ENCODE data around the gene DNAJB9. TPM values are rescaled to one million over a fixed set of nuclear protein-coding genes. Genes with fewer than 3 reads are reported as not detected.

DNAJB9 gene
- total and polyA plus RNA-seq, 8 donors: 26.2 to 34.3 (median 31.4) TPM

DNA sequence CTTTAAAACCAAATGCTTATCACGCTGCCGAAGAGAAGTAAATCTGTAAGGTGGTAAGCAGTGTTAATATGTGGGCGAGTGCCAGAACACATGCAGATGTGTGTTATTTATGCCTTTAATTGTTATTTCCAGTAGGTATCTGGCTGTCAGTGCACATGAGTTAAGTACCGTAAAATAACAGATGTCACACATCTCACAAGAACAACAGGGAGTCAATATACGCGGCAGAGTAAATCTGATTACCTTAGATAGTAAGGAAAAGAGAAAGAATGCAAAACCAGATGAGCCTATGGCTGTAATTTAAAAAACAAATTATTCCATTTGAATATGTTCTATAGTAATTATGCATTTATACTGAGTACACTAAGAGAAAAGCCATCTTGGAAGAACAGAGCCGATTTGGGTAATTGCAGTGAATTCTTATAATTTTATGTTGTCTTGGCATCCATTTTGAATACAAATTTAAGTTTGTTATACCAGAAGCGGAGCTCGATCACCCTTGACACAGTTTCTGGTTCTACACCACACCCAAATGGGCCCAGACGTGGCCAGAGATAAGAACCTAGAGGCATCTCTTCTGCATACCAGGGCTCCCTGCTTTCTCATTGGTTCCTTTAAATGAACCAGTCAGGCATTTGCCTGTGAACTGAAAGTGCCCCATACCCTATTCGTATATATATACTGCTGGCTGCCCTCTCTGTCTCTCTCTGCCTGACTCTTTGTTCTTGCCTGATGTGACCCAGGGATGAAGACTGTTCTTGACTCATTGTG lies 34.8 kb downstream of the DNAJB9 start:
- Histone ChIP-seq H3K4me3 (no peak overlapping the region), H3K27ac (no peak overlapping the region), H3K27me3 (peaks cover 0 to 7% of the 10 kb centered on the region in 2 donors), H3K36me3 (no peaks in the 10 kb centered on the region), H3K4me1 (no peaks in the 10 kb centered on the region), H3K9me3 (no peaks in the 10 kb centered on the region)
- TF ChIP-seq, protein P1, sequence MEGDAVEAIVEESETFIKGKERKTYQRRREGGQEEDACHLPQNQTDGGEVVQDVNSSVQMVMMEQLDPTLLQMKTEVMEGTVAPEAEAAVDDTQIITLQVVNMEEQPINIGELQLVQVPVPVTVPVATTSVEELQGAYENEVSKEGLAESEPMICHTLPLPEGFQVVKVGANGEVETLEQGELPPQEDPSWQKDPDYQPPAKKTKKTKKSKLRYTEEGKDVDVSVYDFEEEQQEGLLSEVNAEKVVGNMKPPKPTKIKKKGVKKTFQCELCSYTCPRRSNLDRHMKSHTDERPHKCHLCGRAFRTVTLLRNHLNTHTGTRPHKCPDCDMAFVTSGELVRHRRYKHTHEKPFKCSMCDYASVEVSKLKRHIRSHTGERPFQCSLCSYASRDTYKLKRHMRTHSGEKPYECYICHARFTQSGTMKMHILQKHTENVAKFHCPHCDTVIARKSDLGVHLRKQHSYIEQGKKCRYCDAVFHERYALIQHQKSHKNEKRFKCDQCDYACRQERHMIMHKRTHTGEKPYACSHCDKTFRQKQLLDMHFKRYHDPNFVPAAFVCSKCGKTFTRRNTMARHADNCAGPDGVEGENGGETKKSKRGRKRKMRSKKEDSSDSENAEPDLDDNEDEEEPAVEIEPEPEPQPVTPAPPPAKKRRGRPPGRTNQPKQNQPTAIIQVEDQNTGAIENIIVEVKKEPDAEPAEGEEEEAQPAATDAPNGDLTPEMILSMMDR (IDR thresholded peaks at IDR 0.05): no peak
- ATAC-seq: no peak
- intact Hi-C loops (cut with DNase I): no loop called here
- DNase-seq: no peak

DNA sequence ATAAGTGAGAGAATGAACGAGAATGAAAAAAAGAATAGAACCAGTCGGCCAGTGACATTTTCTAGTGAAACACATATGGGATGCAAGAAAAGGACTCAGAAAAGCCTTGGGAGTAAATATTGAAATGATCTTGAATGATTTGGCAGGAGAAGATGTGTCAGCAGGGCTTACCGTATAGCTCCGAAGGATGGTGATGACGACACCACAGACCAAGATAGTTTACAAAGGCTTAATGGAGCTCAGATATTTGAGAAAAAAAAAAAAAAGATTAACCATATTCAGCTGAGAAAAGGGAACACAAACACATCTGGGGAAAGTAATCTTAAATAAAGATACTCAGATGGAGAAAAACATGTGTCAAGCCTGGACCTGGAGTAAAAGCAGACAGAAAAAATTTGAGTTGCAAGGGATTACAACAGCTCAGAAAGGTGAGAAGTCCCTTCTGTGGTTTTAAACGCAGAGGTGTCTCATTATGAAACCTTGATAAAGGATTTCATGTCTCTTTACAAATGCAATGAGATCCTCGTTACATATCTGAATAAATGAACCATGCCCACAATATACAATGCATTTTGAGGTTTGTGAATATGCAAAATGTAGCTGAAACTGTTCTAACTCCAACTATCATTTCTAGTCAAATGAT lies 36.0 kb downstream of the DNAJB9 start:
- Histone ChIP-seq H3K27ac (no peak overlapping the region), H3K9me3 (no peaks in the 10 kb centered on the region), H3K4me3 (no peak overlapping the region), H3K4me1 (no peaks in the 10 kb centered on the region), H3K27me3 (peaks cover 0 to 4% of the 10 kb centered on the region in 2 donors), H3K36me3 (no peaks in the 10 kb centered on the region)
- no peak for DNase-seq
- no peak for ATAC-seq
- intact Hi-C loops (cut with DNase I): no loop called here
- TF ChIP-seq, protein P1 (IDR thresholded peaks at IDR 0.05): no peak

DNA sequence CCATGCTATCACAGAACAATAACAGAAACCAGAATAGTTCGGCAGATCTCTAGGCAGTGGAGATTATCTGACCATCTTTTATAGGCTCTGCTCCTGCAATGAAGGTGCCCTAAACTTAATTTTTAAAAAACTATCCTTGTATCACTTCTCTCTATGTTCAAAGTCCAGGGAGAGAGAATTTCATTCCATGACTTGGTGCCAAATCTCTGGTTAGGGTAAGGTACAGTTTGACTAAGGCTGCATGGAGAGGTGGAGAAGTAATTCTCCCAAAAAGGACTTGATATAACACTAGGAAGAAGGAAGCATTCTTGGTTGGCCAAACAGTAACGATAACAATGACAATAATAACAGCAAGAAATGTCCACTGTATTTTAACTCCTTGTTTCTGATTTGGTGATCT lies 40.0 kb downstream of the DNAJB9 start:
- TF ChIP-seq, protein P1 (IDR thresholded peaks at IDR 0.05): no peak
- Histone ChIP-seq H3K36me3 (no peaks in the 10 kb centered on the region), H3K9me3 (no peaks in the 10 kb centered on the region), H3K27me3 (no peaks in the 10 kb centered on the region), H3K4me1 (no peaks in the 10 kb centered on the region), H3K27ac (no peak overlapping the region), H3K4me3 (no peak overlapping the region)
- DNase-seq (no peak), ATAC-seq (no peak)
- intact Hi-C loops (cut with DNase I): no loop called here

DNA sequence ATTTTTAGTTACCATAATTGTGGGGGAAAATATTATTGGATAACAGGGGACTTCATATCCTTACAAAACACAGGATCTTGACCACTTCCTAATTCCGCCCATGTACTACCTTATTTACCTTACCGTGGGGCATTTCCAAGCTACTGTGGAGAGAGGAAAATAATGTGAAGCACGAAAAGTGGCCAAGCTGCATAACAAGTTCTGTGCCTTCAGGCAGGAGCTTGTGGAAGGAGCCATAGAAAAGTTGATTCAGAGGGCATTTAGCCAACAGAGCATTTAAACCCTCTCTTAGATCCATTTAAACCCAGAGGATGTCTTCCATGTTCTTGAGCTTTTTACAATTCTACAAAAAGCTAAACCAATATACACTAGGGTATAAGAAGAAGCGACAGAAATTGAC lies 41.6 kb downstream of the DNAJB9 start:
- DNase-seq (peak in 1 of 4 donors; percentile 52), ATAC-seq (peak; percentile 68)
- no peaks in the 10 kb centered on the region for H3K9me3 ChIP-seq
- no peaks in the 10 kb centered on the region for H3K36me3 ChIP-seq
- H3K27me3 ChIP-seq: no peaks in the 10 kb centered on the region
- intact Hi-C loops (cut with DNase I): no loop called here
- TF ChIP-seq, protein P1 (IDR thresholded peaks at IDR 0.05): no peak
- H3K4me1 ChIP-seq: no peaks in the 10 kb centered on the region
- no peak overlapping the region for H3K4me3 ChIP-seq
- H3K27ac ChIP-seq: no peak overlapping the region

DNA sequence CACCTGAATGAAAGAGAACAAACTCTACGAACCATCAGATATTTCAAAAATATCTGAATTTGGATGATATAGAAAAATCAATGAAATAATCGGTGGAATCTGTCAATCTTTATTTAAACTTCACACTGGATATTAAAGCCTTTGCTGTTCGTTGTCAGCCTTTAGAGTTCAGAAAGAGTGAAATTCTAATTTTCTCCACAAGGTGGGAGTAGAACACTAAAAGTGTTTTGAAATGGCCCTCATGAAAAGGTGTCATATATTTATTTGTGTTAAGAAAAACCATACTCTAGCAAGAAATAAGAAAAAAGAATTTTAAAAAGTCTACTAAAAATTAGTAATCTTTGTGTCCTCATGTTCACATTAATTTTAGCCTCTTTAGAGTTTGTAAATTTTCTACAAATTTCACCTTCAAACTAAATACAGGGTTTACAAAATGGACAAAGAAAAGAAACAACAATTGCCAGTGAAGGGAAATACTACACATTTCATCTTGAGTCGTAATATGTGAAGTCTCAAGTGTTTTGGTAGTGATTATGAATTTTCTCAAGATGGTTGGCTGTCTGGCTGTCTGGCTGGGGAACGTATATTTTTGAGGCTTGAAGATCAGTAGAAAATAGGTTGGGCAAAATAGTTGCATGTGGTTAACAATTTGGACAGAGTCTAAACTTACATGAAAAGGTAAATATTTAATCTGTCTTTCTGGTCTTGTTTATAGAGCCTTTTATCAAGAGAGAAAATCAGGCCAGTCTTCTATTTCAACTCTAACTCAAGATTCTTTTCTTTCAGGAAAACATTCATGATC lies 43.7 kb downstream of the DNAJB9 start:
- H3K27me3 ChIP-seq: no peaks in the 10 kb centered on the region
- intact Hi-C loops (cut with DNase I): no loop called here
- DNase-seq: peak in 1 of 4 donors; percentile 67
- no peaks in the 10 kb centered on the region for H3K4me1 ChIP-seq
- no peaks in the 10 kb centered on the region for H3K36me3 ChIP-seq
- no peak overlapping the region for H3K4me3 ChIP-seq
- ATAC-seq: peak; percentile 90
- no peaks in the 10 kb centered on the region for H3K9me3 ChIP-seq
- H3K27ac ChIP-seq: no peak overlapping the region
- TF ChIP-seq, protein P1 (IDR thresholded peaks at IDR 0.05): peak; percentile 62 to 78
